Measurements from ENCODE around the gene ANKRD34A. TPM values are rescaled to one million over a fixed set of nuclear protein-coding genes. Genes with fewer than 3 reads are reported as not detected.

The ANKRD34A gene
- total RNA-seq, 1 experiment from 2014 or later = 1.1 TPM

GRCh38 chr1:145955436-145955835 is 8.9 kb downstream of the ANKRD34A start:
- Histone ChIP-seq H3K27me3 (ENCODE audit: insufficient read depth, low read length) (no peaks in the 10 kb centered on the region), H3K4me2 (ENCODE audit: low read length) (no peak overlapping the region), H3K9me2 (ENCODE audit: insufficient read depth) (no peaks in the 10 kb centered on the region), H4K20me1 (ENCODE audit: insufficient read depth) (no peaks in the 10 kb centered on the region), H3K36me3 (ENCODE audit: control insufficient read depth in 1 of 2, insufficient read depth in 2 of 2, low read length in 2 of 2) (no peaks in the 10 kb centered on the region), H3K9ac (ENCODE audit: low read length) (no peak overlapping the region), H3K4me1 (ENCODE audit: control insufficient read depth in 1 of 2, insufficient read depth in 2 of 2, low read length in 2 of 2) (peaks cover 9 to 18% of the 10 kb centered on the region in 2 experiments; a peak in 3 of 4 replicates), H3K4me3 (replicated peaks in 1 of 2; ENCODE audit: low read depth in 1 of 2, low read length in 2 of 2) (no peak overlapping the region), H3K27ac (ENCODE audit: low read depth, low read length) (no peak overlapping the region), H2AFZ (ENCODE audit: low read depth, low read length, poor library complexity, severe bottlenecking) (no peak overlapping the region), H3K79me2 (ENCODE audit: insufficient read depth, low read length) (no peaks in the 10 kb centered on the region), H3K9me3 (ENCODE audit: control insufficient read depth in 1 of 2, insufficient read depth in 1 of 2, low read depth in 1 of 2, low read length in 2 of 2) (no peaks in the 10 kb centered on the region)
- ChIA-PET RAD21 (ENCODE audit: low non-redundant PET in 1 of 2, low total read pairs in 2 of 2, uncharacterized antibody in 2 of 2, unreplicated experiment in 2 of 2) (no interaction called here), POLR2A (interaction anchor here (1.8 kb wide), 1 partner anchor 9 kb away, joined by 4 read pairs; the partner anchor contains the start of genes ANKRD34A and POLR3GL), CTCF (no interaction called here)
- DNase-seq (ENCODE audit: low read depth, low spot score) (no peak), ATAC-seq (no peak)
- BruUV-seq (replicated peaks) = no TSS peak
- TF ChIP-seq MAX (IDR thresholded peaks at IDR 0.05) (no peak), SRF (IDR thresholded peaks at IDR 0.05; ENCODE audit: low read depth) (no peak), POLR2AphosphoS5 (IDR thresholded peaks at IDR 0.05; ENCODE audit: low read depth, low read length) (no peak), ZNF274 (IDR thresholded peaks at IDR 0.05; ENCODE audit: low read depth, low read length) (no peak), CBX3 (IDR thresholded peaks at IDR 0.05; ENCODE audit: low read depth) (no peak), ATF3 (IDR thresholded peaks at IDR 0.05) (no peak), YY1 (IDR thresholded peaks at IDR 0.05; ENCODE audit: extremely low read depth, insufficient replicate concordance, low read depth, low read length) (no peak)
- intact Hi-C loops (cut with micrococcal nuclease) = no loop called here

- DNase-seq (ENCODE audit: low read depth, low spot score) (no peak), ATAC-seq (no peak)
- Histone ChIP-seq H3K79me2 (ENCODE audit: insufficient read depth, low read length) (no peaks in the 10 kb centered on the region), H3K27me3 (ENCODE audit: insufficient read depth, low read length) (no peaks in the 10 kb centered on the region), H3K27ac (ENCODE audit: low read depth, low read length) (no peak overlapping the region), H3K9me3 (ENCODE audit: control insufficient read depth in 1 of 2, insufficient read depth in 1 of 2, low read depth in 1 of 2, low read length in 2 of 2) (no peaks in the 10 kb centered on the region), H3K9ac (ENCODE audit: low read length) (no peak overlapping the region), H3K9me2 (ENCODE audit: insufficient read depth) (no peaks in the 10 kb centered on the region), H4K20me1 (ENCODE audit: insufficient read depth) (no peaks in the 10 kb centered on the region), H2AFZ (ENCODE audit: low read depth, low read length, poor library complexity, severe bottlenecking) (no peak overlapping the region), H3K4me1 (ENCODE audit: control insufficient read depth in 1 of 2, insufficient read depth in 2 of 2, low read length in 2 of 2) (peaks cover 9 to 18% of the 10 kb centered on the region in 2 experiments; a peak in 3 of 4 replicates), H3K4me2 (ENCODE audit: low read length) (no peak overlapping the region), H3K36me3 (ENCODE audit: control insufficient read depth in 1 of 2, insufficient read depth in 2 of 2, low read length in 2 of 2) (no peaks in the 10 kb centered on the region), H3K4me3 (replicated peaks in 1 of 2; ENCODE audit: low read depth in 1 of 2, low read length in 2 of 2) (no peak overlapping the region)
- BruUV-seq (replicated peaks) = no TSS peak
- POLR2A ChIA-PET = interaction anchor here (0.8 to 1.8 kb wide), 2 partner anchors 10 to 26 kb away, joined by 4 read pairs; partner anchors contain the start of genes ANKRD34A, POLR3GL and RBM8A
- CTCF ChIA-PET = no interaction called here
- intact Hi-C loops (cut with micrococcal nuclease) = no loop called here
- RAD21 ChIA-PET (ENCODE audit: low non-redundant PET in 1 of 2, low total read pairs in 2 of 2, uncharacterized antibody in 2 of 2, unreplicated experiment in 2 of 2) = no interaction called here
- no peak for TF ChIP-seq ATF3 (IDR thresholded peaks at IDR 0.05)
- no peak for TF ChIP-seq EGR1 (IDR thresholded peaks at IDR 0.05; ENCODE audit: low read depth)
- TF ChIP-seq ELF1 (IDR thresholded peaks at IDR 0.05; ENCODE audit: borderline replicate concordance, low read depth) = no peak
- TF ChIP-seq FOSL1 (IDR thresholded peaks at IDR 0.05; ENCODE audit: low read depth) = no peak
- no peak for TF ChIP-seq ZBTB33 (IDR thresholded peaks at IDR 0.05; ENCODE audit: extremely low read depth, insufficient replicate concordance, low read length)
- TF ChIP-seq MAX (IDR thresholded peaks at IDR 0.05) = no peak
- no peak for TF ChIP-seq CBX3 (IDR thresholded peaks at IDR 0.05; ENCODE audit: low read depth)
- TF ChIP-seq SIN3A (IDR thresholded peaks at IDR 0.05; ENCODE audit: low read depth) = no peak
- no peak for TF ChIP-seq REST (IDR thresholded peaks at IDR 0.05; ENCODE audit: low read depth)
- TF ChIP-seq YY1 (IDR thresholded peaks at IDR 0.05; ENCODE audit: extremely low read depth, insufficient replicate concordance, low read depth, low read length) = no peak
Measured at GRCh38 chr1:145953861-145954260, 10.5 kb downstream of the ANKRD34A start.

All from HCT116 (cell line).